ENCODE data around the gene RNF180. TPM values are rescaled to one million over a fixed set of nuclear protein-coding genes. Genes with fewer than 3 reads are reported as not detected.

The RNF180 gene
- total and polyA plus RNA-seq, 2 donors (not counting 1 experiment from before 2014, with no cell fraction given): not detected

DNA sequence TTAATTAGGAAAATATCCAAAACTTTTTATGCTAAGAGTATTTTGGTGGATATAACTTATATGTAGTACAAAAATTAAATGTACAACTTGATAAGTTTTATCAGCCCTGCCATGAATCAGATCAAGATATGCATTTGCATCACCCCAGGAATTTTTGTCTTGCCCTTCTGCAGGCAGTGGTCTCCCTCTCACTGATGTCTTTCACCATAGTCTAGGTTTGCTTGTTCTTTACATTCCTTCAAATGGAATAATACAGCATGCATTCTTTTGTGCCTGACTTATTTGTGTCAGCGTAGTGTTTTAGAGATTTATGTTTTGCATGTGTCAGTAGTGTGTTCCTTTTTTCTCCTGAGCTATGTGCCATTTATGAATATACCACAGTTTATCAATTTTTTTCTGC lies 36.4 kb downstream of the RNF180 start:
- POLR2A ChIA-PET: no interaction called here
- Histone ChIP-seq H3K4me3 (ENCODE audit: control extremely low read depth in 1 of 5, extremely low read depth in 1 of 5, insufficient read depth in 1 of 5, low read depth in 2 of 5, low read length in 4 of 5) (no peak overlapping the region), H3K4me2 (replicated peaks; ENCODE audit: low read depth, low read length, poor library complexity, severe bottlenecking) (no peak overlapping the region), H3K9me3 (ENCODE audit: control extremely low read depth in 1 of 3, control insufficient read depth in 2 of 3, insufficient read depth in 1 of 3, low read length in 2 of 3) (no peaks in the 10 kb centered on the region), H3K9ac (ENCODE audit: low read length) (no peak overlapping the region), H4K20me1 (ENCODE audit: control insufficient read depth, insufficient read depth, low read length, poor library complexity, severe bottlenecking) (no peaks in the 10 kb centered on the region), H3K79me2 (ENCODE audit: control insufficient read depth, insufficient read depth, low read length) (no peaks in the 10 kb centered on the region), H3K27ac (ENCODE audit: low read length in 2 of 2) (no peak overlapping the region), H3K27me3 (replicated peaks in 1 of 4; ENCODE audit: control extremely low read depth in 1 of 4, control insufficient read depth in 3 of 4, insufficient read depth in 4 of 4, low read length in 3 of 4) (no peaks in the 10 kb centered on the region), H3K4me1 (ENCODE audit: control insufficient read depth in 2 of 2, insufficient read depth in 2 of 2, low read length in 2 of 2) (no peaks in the 10 kb centered on the region), H3K36me3 (replicated peaks in 1 of 2; ENCODE audit: control extremely low read depth in 1 of 2, control insufficient read depth in 1 of 2, extremely low read depth in 1 of 2, insufficient read depth in 2 of 2, low read length in 1 of 2) (no peaks in the 10 kb centered on the region), H2AFZ (ENCODE audit: insufficient read depth, low read depth, low read length, poor library complexity, severe bottlenecking) (no peak overlapping the region)
- DNase-seq: no peak
- no peaks in the 10 kb centered on the region for H3K27me3 Mint-ChIP-seq
- H3K27ac Mint-ChIP-seq: no peak overlapping the region
- H3K4me1 Mint-ChIP-seq: no peaks in the 10 kb centered on the region
- no peak for ATAC-seq (ENCODE audit: low read depth)
- CTCF ChIA-PET: no interaction called here
- WGBS (ENCODE audit: insufficient coverage): no CpG with 5 or more reads among the region's 1 CpG
- H3K4me3 Mint-ChIP-seq: no peak overlapping the region
- TF ChIP-seq EZH2 (IDR thresholded peaks at IDR 0.05; ENCODE audit: borderline replicate concordance, insufficient read depth, low read depth, low read length, poor library complexity, severe bottlenecking): no peak
- TF ChIP-seq, protein P1, sequence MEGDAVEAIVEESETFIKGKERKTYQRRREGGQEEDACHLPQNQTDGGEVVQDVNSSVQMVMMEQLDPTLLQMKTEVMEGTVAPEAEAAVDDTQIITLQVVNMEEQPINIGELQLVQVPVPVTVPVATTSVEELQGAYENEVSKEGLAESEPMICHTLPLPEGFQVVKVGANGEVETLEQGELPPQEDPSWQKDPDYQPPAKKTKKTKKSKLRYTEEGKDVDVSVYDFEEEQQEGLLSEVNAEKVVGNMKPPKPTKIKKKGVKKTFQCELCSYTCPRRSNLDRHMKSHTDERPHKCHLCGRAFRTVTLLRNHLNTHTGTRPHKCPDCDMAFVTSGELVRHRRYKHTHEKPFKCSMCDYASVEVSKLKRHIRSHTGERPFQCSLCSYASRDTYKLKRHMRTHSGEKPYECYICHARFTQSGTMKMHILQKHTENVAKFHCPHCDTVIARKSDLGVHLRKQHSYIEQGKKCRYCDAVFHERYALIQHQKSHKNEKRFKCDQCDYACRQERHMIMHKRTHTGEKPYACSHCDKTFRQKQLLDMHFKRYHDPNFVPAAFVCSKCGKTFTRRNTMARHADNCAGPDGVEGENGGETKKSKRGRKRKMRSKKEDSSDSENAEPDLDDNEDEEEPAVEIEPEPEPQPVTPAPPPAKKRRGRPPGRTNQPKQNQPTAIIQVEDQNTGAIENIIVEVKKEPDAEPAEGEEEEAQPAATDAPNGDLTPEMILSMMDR (IDR thresholded peaks at IDR 0.05): no peak
- no peaks in the 10 kb centered on the region for H3K9me3 Mint-ChIP-seq (ENCODE audit: insufficient read depth)
- intact Hi-C loops (cut with micrococcal nuclease): no loop called here

DNA sequence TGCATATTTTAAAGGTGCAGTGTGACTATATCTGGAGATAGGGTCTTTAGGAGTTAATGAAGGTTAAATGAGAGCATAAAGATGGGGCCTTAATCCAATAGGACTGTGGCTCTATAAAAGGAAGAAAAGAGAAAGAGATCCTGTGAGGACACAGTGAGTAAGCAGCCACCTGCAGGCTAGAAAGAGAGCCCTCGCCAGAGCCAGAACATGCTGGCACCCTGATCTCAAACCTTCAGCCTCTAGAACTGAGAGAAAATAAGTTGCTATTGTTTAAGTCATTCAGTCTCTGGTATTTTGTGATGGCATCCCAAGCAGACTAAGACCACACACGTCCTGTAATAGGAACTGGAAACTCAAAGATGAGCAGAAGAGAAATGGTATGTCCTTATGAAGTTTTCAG lies 41.0 kb downstream of the RNF180 start:
- ChIA-PET CTCF (no interaction called here), POLR2A (no interaction called here)
- no peaks in the 10 kb centered on the region for H4K20me1 ChIP-seq (ENCODE audit: control insufficient read depth, insufficient read depth, low read length, poor library complexity, severe bottlenecking)
- Mint-ChIP-seq H3K4me3 (no peak overlapping the region), H3K27ac (no peak overlapping the region), H3K27me3 (peaks cover 3% of the 10 kb centered on the region), H3K4me1 (no peaks in the 10 kb centered on the region), H3K9me3 (ENCODE audit: insufficient read depth) (no peaks in the 10 kb centered on the region)
- DNase-seq (no peak), ATAC-seq (ENCODE audit: low read depth) (no peak)
- no peak overlapping the region for H3K4me2 ChIP-seq (replicated peaks; ENCODE audit: low read depth, low read length, poor library complexity, severe bottlenecking)
- no peaks in the 10 kb centered on the region for H3K79me2 ChIP-seq (ENCODE audit: control insufficient read depth, insufficient read depth, low read length)
- no peak overlapping the region for H3K27ac ChIP-seq (ENCODE audit: low read length in 2 of 2)
- H3K4me1 ChIP-seq (ENCODE audit: control insufficient read depth in 2 of 2, insufficient read depth in 2 of 2, low read length in 2 of 2): no peaks in the 10 kb centered on the region
- intact Hi-C loops (cut with micrococcal nuclease): no loop called here
- no peak overlapping the region for H3K4me3 ChIP-seq (ENCODE audit: control extremely low read depth in 1 of 5, extremely low read depth in 1 of 5, insufficient read depth in 1 of 5, low read depth in 2 of 5, low read length in 4 of 5)
- no peaks in the 10 kb centered on the region for H3K9me3 ChIP-seq (ENCODE audit: control extremely low read depth in 1 of 3, control insufficient read depth in 2 of 3, insufficient read depth in 1 of 3, low read length in 2 of 3)
- no CpG with 5 or more reads among the region's 2 CpGs for WGBS (ENCODE audit: insufficient coverage)
- TF ChIP-seq EZH2 (IDR thresholded peaks at IDR 0.05; ENCODE audit: borderline replicate concordance, insufficient read depth, low read depth, low read length, poor library complexity, severe bottlenecking): no peak
- TF ChIP-seq, protein P1 (IDR thresholded peaks at IDR 0.05): no peak
- no peak overlapping the region for H2AFZ ChIP-seq (ENCODE audit: insufficient read depth, low read depth, low read length, poor library complexity, severe bottlenecking)
- no peak overlapping the region for H3K9ac ChIP-seq (ENCODE audit: low read length)
- no peaks in the 10 kb centered on the region for H3K36me3 ChIP-seq (replicated peaks in 1 of 2; ENCODE audit: control extremely low read depth in 1 of 2, control insufficient read depth in 1 of 2, extremely low read depth in 1 of 2, insufficient read depth in 2 of 2, low read length in 1 of 2)
- no peaks in the 10 kb centered on the region for H3K27me3 ChIP-seq (replicated peaks in 1 of 4; ENCODE audit: control extremely low read depth in 1 of 4, control insufficient read depth in 3 of 4, insufficient read depth in 4 of 4, low read length in 3 of 4)
